GM18868 (cell line): Measurements from ENCODE around the gene NOP58.
"Not testable (repeated sequence)": the region's sequence is repeated elsewhere in the genome, so short reads cannot be mapped to it uniquely, and the experiment has no call there.

ENCODE experiments used
- ATAC-seq: cut with Tn5 transposase; IDR thresholded peaks from one replicate; pipeline ENCODE4 v1.9.1; 2021; ENCODE audit warnings: mild to moderate bottlenecking, moderate library complexity; ENCODE audit not compliant: unreplicated experiment

The NOP58 gene

GRCh38 chr2:202306034-202306433 lies 40.5 kb downstream of the NOP58 start:
- ATAC-seq = no peak

DNA sequence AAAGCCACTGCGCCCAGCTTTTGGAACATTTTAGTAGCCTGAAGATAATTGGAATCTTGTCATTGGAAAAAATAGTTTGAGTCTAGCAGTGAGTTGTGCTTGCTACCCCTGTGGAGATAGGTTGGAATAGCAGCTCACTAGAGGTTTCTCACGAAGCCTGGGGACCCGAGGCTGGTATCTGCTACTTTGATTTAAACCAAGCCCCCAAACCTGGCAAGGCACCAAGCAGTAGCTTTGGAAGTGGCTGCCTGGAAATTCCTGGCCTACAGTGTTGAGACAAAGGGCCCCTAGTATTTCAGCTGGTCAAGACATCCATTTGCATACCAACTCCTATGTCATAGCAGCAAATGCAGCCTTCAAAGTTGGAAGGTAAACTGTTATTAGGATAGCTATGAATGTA lies 42.1 kb downstream of the NOP58 start:
- no peak for ATAC-seq

GRCh38 chr2:202311823-202312388 lies 46.3 kb downstream of the NOP58 start:
- no peak for ATAC-seq

- no peak for ATAC-seq
These were observed 48.6 kb downstream of the NOP58 start for GRCh38 chr2:202314116-202314515.

GRCh38 chr2:202317080-202317857 lies 51.7 kb downstream of the NOP58 start:
- ATAC-seq = no peak

DNA sequence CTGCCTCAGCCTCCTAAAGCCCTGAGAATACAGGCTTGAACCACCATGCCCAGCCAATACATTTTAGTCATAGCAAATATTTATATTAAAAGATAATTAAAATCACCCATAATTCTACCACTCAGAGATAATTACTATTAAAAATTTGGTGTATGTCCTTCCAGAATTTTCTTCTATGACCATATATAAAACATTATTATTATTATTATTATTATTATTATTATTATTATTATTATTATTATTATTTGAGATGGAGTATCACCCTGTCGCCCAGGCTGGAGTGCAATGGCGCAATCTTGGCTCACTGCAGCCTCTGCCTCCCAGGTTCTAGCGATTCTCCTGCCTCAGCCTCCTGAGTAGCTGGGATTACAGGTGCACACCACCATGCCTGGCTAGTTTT lies 54.8 kb downstream of the NOP58 start:
- ATAC-seq = not testable (repeated sequence)

- ATAC-seq = no peak
These were observed 56.9 kb downstream of the NOP58 start for GRCh38 chr2:202322435-202322834.

- no peak for ATAC-seq
These were observed 62.3 kb downstream of the NOP58 start for GRCh38 chr2:202327858-202328257.

DNA sequence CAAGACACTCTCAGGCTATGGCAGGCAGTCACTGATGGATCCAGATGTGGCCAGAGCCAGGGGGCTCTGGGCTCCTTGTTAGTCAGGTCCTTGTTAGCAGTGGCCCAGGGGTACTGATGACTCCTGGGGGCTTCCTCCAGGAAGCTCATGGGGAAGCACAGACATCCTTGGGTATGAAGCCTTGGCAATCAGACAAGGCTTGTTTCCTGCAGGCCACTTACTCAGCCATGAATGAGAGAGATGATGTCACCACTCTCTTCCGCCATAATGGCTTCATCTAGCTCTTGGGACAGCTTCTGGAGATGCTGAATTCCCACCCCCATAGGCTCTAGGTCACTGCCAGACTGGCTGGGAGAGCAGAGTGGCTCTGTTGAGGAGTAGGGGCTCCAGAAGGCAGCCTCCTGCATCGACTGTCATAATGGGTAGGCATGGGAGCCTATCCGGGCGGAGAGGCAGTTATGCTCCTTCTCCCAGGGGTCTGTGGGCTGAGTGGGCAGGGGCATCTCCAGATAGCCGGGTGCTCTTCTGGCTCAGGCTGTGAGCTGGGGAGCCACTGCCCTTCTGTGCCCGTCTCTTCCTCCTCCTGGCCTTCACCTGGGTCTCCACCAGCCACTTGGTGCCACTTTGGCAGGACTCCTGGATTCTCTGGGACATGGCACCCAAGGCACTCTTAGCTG lies 70.4 kb downstream of the NOP58 start:
- no peak for ATAC-seq

GRCh38 chr2:202337151-202337550 lies 71.6 kb downstream of the NOP58 start:
- ATAC-seq = no peak

GRCh38 chr2:202337706-202338346 lies 72.3 kb downstream of the NOP58 start:
- ATAC-seq = no peak

DNA sequence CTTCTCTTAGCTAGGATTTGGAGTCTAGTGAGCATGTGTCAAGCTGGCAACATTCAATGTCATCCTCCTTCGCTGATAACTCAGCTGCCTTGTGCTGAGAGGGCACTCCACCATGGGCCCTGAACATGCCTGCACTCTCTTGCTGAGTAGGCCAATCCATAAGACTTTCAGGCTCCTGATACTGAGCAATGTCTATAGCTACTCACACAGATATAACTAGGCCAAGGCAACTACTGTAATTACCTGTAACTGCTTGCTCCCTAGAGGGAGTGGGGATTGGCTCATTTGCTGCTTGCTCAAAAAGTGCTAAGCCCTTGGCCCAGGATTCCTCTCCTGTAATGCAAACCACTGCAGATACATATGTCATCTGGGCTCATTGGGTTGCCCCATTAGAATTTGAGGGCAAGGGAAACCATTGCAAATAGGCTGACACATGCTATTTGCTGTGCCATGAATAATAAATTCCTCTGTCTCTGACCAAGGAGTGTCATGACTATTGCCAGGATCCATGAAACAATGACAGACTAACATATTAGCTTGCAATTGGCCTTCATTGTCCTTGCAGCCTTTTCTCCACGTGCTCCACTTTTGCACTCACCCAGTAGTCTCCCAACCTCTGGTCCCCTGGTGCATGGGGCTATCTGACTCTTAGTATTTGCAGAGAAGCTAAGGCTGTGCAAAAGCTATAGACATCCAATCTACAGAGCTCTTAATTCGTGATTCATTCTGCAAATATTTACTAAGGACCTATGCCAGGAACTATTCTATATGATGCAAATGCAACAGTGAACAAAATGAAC lies 73.7 kb downstream of the NOP58 start:
- ATAC-seq = no peak

- no peak for ATAC-seq
These were observed 78.6 kb downstream of the NOP58 start for GRCh38 chr2:202344178-202344577.

- ATAC-seq = no peak
These were observed 80.6 kb downstream of the NOP58 start for GRCh38 chr2:202346180-202346579.
